HepG2 (cell line): ENCODE results near the gene DHX30. TPM values are rescaled to one million over a fixed set of nuclear protein-coding genes. Genes with fewer than 3 reads are reported as not detected.

Experiments
- AKAP8 ChIP-seq: sonication (generic); formaldehyde crosslinking; IDR thresholded peaks from 2 replicates; pipeline ENCODE4 v1.5.1; 2020; ENCODE audit warnings: mild to moderate bottlenecking, missing genetic modification reagents
- FOXK1 ChIP-seq: sonication (generic); formaldehyde crosslinking; IDR thresholded peaks from 2 replicates; pipeline ENCODE4 v1.4.0; 2020; ENCODE audit warnings: low read depth, missing genetic modification reagents, borderline replicate concordance
- IKZF4 ChIP-seq: sonication (generic); formaldehyde crosslinking; IDR thresholded peaks from 2 replicates; pipeline ENCODE4 v1.5.1; 2020; ENCODE audit warnings: borderline replicate concordance, mild to moderate bottlenecking, low read depth, missing genetic modification reagents; ENCODE audit errors: not compliant biosample characterization
- JUN ChIP-seq: sonication (generic); formaldehyde crosslinking; IDR thresholded peaks from 2 replicates; pipeline ENCODE4 v1.4.0; 2020; ENCODE audit warnings: mild to moderate bottlenecking, missing genetic modification reagents
- JUNB ChIP-seq: sonication (generic); formaldehyde crosslinking; IDR thresholded peaks from 2 replicates; pipeline ENCODE4 v1.8.0; 2022; ENCODE audit warnings: missing genetic modification reagents, mild to moderate bottlenecking, borderline replicate concordance
- KLF11 ChIP-seq: IDR thresholded peaks from 2 replicates; pipeline ENCODE4 v1.6.1; 2016; ENCODE audit warnings: missing compliant biosample characterization
- MYC ChIP-seq: sonication (generic); formaldehyde crosslinking; IDR thresholded peaks from 2 replicates; pipeline ENCODE4 v1.9.0; 2021; ENCODE audit warnings: missing genetic modification reagents, borderline replicate concordance
- NBN ChIP-seq: fragments of 450-650 bp; conservative IDR thresholded peaks from 2 replicates; pipeline ENCODE4 v1.6.1; 2017
- NFATC3 ChIP-seq: sonication (generic); formaldehyde crosslinking; IDR thresholded peaks from 2 replicates; pipeline ENCODE4 v1.5.1; 2020; ENCODE audit warnings: mild to moderate bottlenecking, missing genetic modification reagents
- NFYC ChIP-seq: IDR thresholded peaks from 2 replicates; pipeline ENCODE4 v1.6.1; 2016; ENCODE audit warnings: missing genetic modification reagents, missing compliant biosample characterization
- NKX3-1 ChIP-seq: sonication (generic); formaldehyde crosslinking; IDR thresholded peaks from 2 replicates; pipeline ENCODE4 v1.5.0; 2020; ENCODE audit warnings: missing genetic modification reagents
- SOX5 ChIP-seq: IDR thresholded peaks from 2 replicates; pipeline ENCODE4 v1.6.1; 2016; ENCODE audit warnings: borderline replicate concordance
- ZNF232 ChIP-seq: sonication (generic); formaldehyde crosslinking; IDR thresholded peaks from 2 replicates; pipeline ENCODE4 v1.4.0; 2020; ENCODE audit warnings: missing genetic modification reagents, borderline replicate concordance
- ZNF660 ChIP-seq: sonication (generic); formaldehyde crosslinking; IDR thresholded peaks from 2 replicates; pipeline ENCODE4 v1.5.1; 2020; ENCODE audit warnings: mild to moderate bottlenecking, low read depth, missing genetic modification reagents, borderline replicate concordance
- ZSCAN21 ChIP-seq: sonication (generic); formaldehyde crosslinking; IDR thresholded peaks from 2 replicates; pipeline ENCODE4 v1.8.0; 2022; ENCODE audit warnings: mild to moderate bottlenecking, missing genetic modification reagents, moderate library complexity, borderline replicate concordance
- polyA plus RNA-seq, 8 experiments: library from polyadenylated mRNA; depleted of rRNA in 3 of 8; stranded (reverse) in 7 of 8; unstranded in 1 of 8; fragments of >200 nt; fragmentation: Illumina TruSeq in 4 of 8; extraction: Trizol in 4 of 8; gene quantifications; 2 replicates each; pipeline versions ENCODE4 v1.2.1 to v1.2.3, GENCODE V29; 2011 to 2016; ENCODE audit warnings: low read depth in 4 of 8, missing spikeins in 1 of 8, mixed read lengths in 1 of 8; ENCODE audit not compliant: insufficient read depth in 1 of 8
- total RNA-seq, 5 experiments: library from RNA; depleted of rRNA; stranded (reverse); fragments of >200 nt; fragmentation: Illumina TruSeq; extraction: Trizol; gene quantifications; 2 replicates each; pipeline ENCODE4 v1.2.3, GENCODE V29; 2016; ENCODE audit warnings: low read depth in 1 of 5
- TF ChIP-seq, protein P1 (sequence below): sonication (generic); formaldehyde crosslinking; IDR thresholded peaks from 2 replicates; pipeline ENCODE4 v1.8.1; 2023; ENCODE audit warnings: mild to moderate bottlenecking, missing genetic modification reagents
- TF ChIP-seq, protein P2 (sequence below): sonication (generic); formaldehyde crosslinking; IDR thresholded peaks from 2 replicates; pipeline ENCODE4 v1.5.0; 2020; ENCODE audit warnings: mild to moderate bottlenecking, missing genetic modification reagents, moderate library complexity
- TF ChIP-seq, protein P3 (sequence below): sonication (generic); formaldehyde crosslinking; IDR thresholded peaks from 2 replicates; pipeline ENCODE4 v1.8.0; 2022; ENCODE audit warnings: mild to moderate bottlenecking, missing genetic modification reagents, moderate library complexity
- TF ChIP-seq, protein P4 (sequence below): IDR thresholded peaks from 2 replicates; pipeline ENCODE4 v1.4.0; 2020; ENCODE audit warnings: mild to moderate bottlenecking, missing genetic modification reagents

DHX30 gene
- total and polyA plus RNA-seq, 2 of the 13 experiments (the other 11 are each of a cell fraction or from before 2014, with no cell fraction given): 30.6 to 59.4 TPM

DNA sequence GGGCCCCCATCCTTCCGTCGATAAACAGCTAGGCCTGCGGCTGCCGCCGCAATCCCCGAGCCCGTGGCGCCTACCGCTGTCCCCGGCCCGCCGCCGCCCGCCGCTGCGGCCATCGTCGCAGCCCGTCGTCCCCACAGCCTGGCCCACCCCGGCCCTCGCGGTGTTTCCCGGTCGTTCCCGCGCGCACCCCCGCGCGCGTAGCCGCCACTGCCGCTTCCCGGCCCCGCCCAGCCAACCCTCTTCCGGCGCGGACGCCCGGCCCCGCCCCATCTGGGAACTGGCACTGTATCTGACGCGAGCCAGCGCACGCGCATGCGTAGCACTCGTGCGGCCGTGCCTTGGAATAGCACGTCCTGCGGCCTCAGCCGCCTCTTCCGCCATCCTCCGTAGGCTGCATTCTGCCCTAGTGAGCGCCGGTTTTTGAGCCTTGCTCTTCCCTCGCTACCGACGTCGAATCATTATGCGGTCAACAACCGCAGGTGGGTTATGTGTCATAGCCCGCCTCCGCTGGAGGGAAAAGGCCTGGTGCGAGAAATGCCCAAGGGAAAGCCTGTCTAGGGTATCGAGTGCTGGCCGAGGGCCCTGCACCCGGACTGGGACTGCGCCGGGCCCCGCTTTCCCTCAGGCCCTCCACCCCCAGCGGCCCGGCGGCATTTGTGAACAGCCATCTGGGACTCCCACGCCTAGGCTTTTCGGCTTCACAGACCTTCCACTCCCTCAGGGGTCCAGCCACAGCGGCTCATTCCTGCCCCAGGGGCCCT lies 21.1 kb upstream of the DHX30 start, which contains the start of gene SMARCC1 (continued):
- TF ChIP-seq AKAP8 (no peak), NKX3-1 (CRISPR knock-in tag) (peak; percentile 53; the same call in 1 of the 2 replicates), ZSCAN21 (CRISPR knock-in tag) (no peak), MYC (CRISPR knock-in tag) (no peak; the same call in none of the 2 replicates), IKZF4 (CRISPR knock-in tag) (peak; percentile 77), FOXK1 (CRISPR knock-in tag) (no peak; the same call in 1 of the 2 replicates), NFYC (CRISPR knock-in tag) (peak; percentile 26; the same call in 1 of the 2 replicates), NFATC3 (CRISPR knock-in tag) (no peak), KLF11 (CRISPR knock-in tag) (peak; percentile 67; the same call in 1 of the 2 replicates), JUNB (CRISPR knock-in tag) (no peak), ZNF232 (CRISPR knock-in tag) (peak; percentile 88; the same call in 1 of the 2 replicates), ZNF660 (no peak), NBN (no peak), SOX5 (CRISPR knock-in tag) (no peak; the same call in 1 of the 2 replicates), JUN (CRISPR knock-in tag) (0 out of 2 replicates have a peak, but pooled peaks have one; percentile 58)
- TF ChIP-seq, protein P1, sequence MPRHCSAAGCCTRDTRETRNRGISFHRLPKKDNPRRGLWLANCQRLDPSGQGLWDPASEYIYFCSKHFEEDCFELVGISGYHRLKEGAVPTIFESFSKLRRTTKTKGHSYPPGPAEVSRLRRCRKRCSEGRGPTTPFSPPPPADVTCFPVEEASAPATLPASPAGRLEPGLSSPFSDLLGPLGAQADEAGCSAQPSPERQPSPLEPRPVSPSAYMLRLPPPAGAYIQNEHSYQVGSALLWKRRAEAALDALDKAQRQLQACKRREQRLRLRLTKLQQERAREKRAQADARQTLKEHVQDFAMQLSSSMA (CRISPR knock-in tag): no peak
- TF ChIP-seq, protein P2, sequence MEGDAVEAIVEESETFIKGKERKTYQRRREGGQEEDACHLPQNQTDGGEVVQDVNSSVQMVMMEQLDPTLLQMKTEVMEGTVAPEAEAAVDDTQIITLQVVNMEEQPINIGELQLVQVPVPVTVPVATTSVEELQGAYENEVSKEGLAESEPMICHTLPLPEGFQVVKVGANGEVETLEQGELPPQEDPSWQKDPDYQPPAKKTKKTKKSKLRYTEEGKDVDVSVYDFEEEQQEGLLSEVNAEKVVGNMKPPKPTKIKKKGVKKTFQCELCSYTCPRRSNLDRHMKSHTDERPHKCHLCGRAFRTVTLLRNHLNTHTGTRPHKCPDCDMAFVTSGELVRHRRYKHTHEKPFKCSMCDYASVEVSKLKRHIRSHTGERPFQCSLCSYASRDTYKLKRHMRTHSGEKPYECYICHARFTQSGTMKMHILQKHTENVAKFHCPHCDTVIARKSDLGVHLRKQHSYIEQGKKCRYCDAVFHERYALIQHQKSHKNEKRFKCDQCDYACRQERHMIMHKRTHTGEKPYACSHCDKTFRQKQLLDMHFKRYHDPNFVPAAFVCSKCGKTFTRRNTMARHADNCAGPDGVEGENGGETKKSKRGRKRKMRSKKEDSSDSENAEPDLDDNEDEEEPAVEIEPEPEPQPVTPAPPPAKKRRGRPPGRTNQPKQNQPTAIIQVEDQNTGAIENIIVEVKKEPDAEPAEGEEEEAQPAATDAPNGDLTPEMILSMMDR (CRISPR knock-in tag): 0 out of 2 replicates have a peak, but pooled peaks have one; percentile 23
- TF ChIP-seq, protein P3, sequence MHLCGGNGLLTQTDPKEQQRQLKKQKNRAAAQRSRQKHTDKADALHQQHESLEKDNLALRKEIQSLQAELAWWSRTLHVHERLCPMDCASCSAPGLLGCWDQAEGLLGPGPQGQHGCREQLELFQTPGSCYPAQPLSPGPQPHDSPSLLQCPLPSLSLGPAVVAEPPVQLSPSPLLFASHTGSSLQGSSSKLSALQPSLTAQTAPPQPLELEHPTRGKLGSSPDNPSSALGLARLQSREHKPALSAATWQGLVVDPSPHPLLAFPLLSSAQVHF (CRISPR knock-in tag): 0 out of 2 replicates have a peak, but pooled peaks have one; percentile 67
- TF ChIP-seq, protein P4, sequence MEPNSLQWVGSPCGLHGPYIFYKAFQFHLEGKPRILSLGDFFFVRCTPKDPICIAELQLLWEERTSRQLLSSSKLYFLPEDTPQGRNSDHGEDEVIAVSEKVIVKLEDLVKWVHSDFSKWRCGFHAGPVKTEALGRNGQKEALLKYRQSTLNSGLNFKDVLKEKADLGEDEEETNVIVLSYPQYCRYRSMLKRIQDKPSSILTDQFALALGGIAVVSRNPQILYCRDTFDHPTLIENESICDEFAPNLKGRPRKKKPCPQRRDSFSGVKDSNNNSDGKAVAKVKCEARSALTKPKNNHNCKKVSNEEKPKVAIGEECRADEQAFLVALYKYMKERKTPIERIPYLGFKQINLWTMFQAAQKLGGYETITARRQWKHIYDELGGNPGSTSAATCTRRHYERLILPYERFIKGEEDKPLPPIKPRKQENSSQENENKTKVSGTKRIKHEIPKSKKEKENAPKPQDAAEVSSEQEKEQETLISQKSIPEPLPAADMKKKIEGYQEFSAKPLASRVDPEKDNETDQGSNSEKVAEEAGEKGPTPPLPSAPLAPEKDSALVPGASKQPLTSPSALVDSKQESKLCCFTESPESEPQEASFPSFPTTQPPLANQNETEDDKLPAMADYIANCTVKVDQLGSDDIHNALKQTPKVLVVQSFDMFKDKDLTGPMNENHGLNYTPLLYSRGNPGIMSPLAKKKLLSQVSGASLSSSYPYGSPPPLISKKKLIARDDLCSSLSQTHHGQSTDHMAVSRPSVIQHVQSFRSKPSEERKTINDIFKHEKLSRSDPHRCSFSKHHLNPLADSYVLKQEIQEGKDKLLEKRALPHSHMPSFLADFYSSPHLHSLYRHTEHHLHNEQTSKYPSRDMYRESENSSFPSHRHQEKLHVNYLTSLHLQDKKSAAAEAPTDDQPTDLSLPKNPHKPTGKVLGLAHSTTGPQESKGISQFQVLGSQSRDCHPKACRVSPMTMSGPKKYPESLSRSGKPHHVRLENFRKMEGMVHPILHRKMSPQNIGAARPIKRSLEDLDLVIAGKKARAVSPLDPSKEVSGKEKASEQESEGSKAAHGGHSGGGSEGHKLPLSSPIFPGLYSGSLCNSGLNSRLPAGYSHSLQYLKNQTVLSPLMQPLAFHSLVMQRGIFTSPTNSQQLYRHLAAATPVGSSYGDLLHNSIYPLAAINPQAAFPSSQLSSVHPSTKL (CRISPR knock-in tag): peak; percentile 45
